PC-3 (cell line): ENCODE measurements around the gene RSU1. TPM values are rescaled to one million over a fixed set of nuclear protein-coding genes. Genes with fewer than 3 reads are reported as not detected.

Experiments used
- ATAC-seq: fragments of 200-7000 bp; cut with Tn5 transposase; 2 replicates; pipeline ENCODE4 v1.9.1; 2020; ENCODE audit warnings: mild to moderate bottlenecking, moderate library complexity
- BruUV-seq: library from RNA; stranded (reverse); fragments of 400-500 nt; replicated peaks from 2 replicates; lab custom pipeline; 2021; lab: Mats Ljungman, UMichigan
- CTCF ChIA-PET: fragments of 300-600 bp; sonication (Branson Sonifier 250); formaldehyde crosslinking; loops from one replicate; lab custom pipeline; 2022; ENCODE audit warnings: antibody characterized with exemption; lab: Charles Lee
- POLR2A ChIA-PET: fragments of 300-600 bp; sonication (Branson Sonifier 250); formaldehyde crosslinking; loops from one replicate; lab custom pipeline; 2022; ENCODE audit warnings: antibody characterized with exemption; ENCODE audit not compliant: unreplicated experiment; lab: Charles Lee
- DNase-seq: peaks from one replicate; pipeline ENCODE4 v3.0.0-alpha.2; 2015
- H2AFZ ChIP-seq: fragments of 300-600 bp; sonication (generic); 2 replicates; pipeline ENCODE4 v1.6.0; 2016; ENCODE audit warnings: antibody characterized with exemption, low read length
- H3F3A ChIP-seq: fragments of 300-600 bp; sonication (generic); one replicate; pipeline ENCODE4 v1.6.0; 2017; ENCODE audit warnings: antibody characterized with exemption, low read length, control low read depth, mild to moderate bottlenecking; ENCODE audit not compliant: unreplicated experiment
- H3K27ac ChIP-seq: fragments of 300-600 bp; sonication (generic); 2 replicates; pipeline ENCODE4 v1.5.1; 2016; ENCODE audit warnings: mild to moderate bottlenecking, low read length
- H3K27me3 ChIP-seq: fragments of 300-600 bp; sonication (generic); 2 replicates; pipeline ENCODE4 v1.6.1; 2016; ENCODE audit warnings: low read length, mixed read lengths
- H3K36me3 ChIP-seq: fragments of 300-600 bp; sonication (generic); 2 replicates; pipeline ENCODE4 v1.6.1; 2016; ENCODE audit warnings: low read depth, mixed run types, low read length, mixed read lengths
- H3K4me1 ChIP-seq: fragments of 300-600 bp; sonication (generic); 2 replicates; pipeline ENCODE4 v1.5.1; 2016; ENCODE audit warnings: low read length; ENCODE audit not compliant: insufficient read depth
- H3K4me2 ChIP-seq: fragments of 300-600 bp; sonication (generic); 2 replicates; pipeline ENCODE4 v1.6.0; 2016; ENCODE audit warnings: low read length
- H3K4me3 ChIP-seq: fragments of 300-600 bp; sonication (generic); 2 replicates; pipeline ENCODE4 v1.5.1; 2016; ENCODE audit warnings: mild to moderate bottlenecking, low read length, mixed read lengths
- H3K79me2 ChIP-seq: fragments of 300-600 bp; sonication (generic); 2 replicates; pipeline ENCODE4 v1.6.1; 2017; ENCODE audit warnings: low read length, mixed read lengths
- H3K9ac ChIP-seq: fragments of 300-600 bp; sonication (generic); 2 replicates; pipeline ENCODE4 v1.6.0; 2016; ENCODE audit warnings: mild to moderate bottlenecking, low read length
- H3K9me2 ChIP-seq: fragments of 300-600 bp; sonication (generic); replicated peaks from 2 replicates; pipeline ENCODE4 v1.6.1; 2016; ENCODE audit warnings: mixed run types, low read length, mixed read lengths
- H3K9me3 ChIP-seq: fragments of 300-600 bp; sonication (generic); 2 replicates; pipeline ENCODE4 v1.6.1; 2016; ENCODE audit warnings: low read length, mixed read lengths
- H4K20me1 ChIP-seq: fragments of 300-600 bp; sonication (generic); 2 replicates; pipeline ENCODE4 v1.6.1; 2016; ENCODE audit warnings: low read length, mixed read lengths
- CTCF ChIP-seq: fragments of 300-600 bp; sonication (generic); conservative IDR thresholded peaks from 2 replicates; pipeline ENCODE4 v1.5.1; 2017; ENCODE audit warnings: antibody characterized with exemption, low read depth, mild to moderate bottlenecking, low read length
- EZH2 ChIP-seq: fragments of 300-600 bp; sonication (generic); IDR thresholded peaks from one replicate; pipeline ENCODE4 v1.6.1; 2017; ENCODE audit warnings: antibody characterized with exemption, mild to moderate bottlenecking, low read length; ENCODE audit not compliant: unreplicated experiment
- EZH2phosphoT487 ChIP-seq: fragments of 300-600 bp; sonication (generic); IDR thresholded peaks from 2 replicates; pipeline ENCODE4 v1.6.1; 2018; ENCODE audit warnings: mild to moderate bottlenecking, antibody characterized with exemption, low read length, borderline replicate concordance
- intact Hi-C: fragments of 100-400 bp; cut with micrococcal nuclease; formaldehyde crosslinking; loops from 2 replicates; pipeline ENCODE4 v1.9.0; 2023
- total RNA-seq: library from RNA; depleted of rRNA; stranded (reverse); fragments of >200 nt; gene quantifications from 2 replicates; pipeline ENCODE4 v1.2.3, GENCODE V29; 2014

The RSU1 gene
- total RNA-seq, 1 experiment from 2014 or later: 21.2 TPM

- Histone ChIP-seq H3K27ac (no peak overlapping the region), H3K9me3 (no peaks in the 10 kb centered on the region), H3K36me3 (no peaks in the 10 kb centered on the region), H2AFZ (no peak overlapping the region), H3K9me2 (no peaks in the 10 kb centered on the region), H3F3A (no peaks in the 10 kb centered on the region), H3K9ac (no peak overlapping the region), H3K4me1 (no peaks in the 10 kb centered on the region), H3K4me2 (no peak overlapping the region), H3K4me3 (no peak overlapping the region), H4K20me1 (no peaks in the 10 kb centered on the region), H3K79me2 (no peaks in the 10 kb centered on the region), H3K27me3 (no peaks in the 10 kb centered on the region)
- CTCF ChIA-PET: no interaction called here
- DNase-seq (no peak), ATAC-seq (no peak)
- intact Hi-C loops: no loop called here
- POLR2A ChIA-PET: no interaction called here
- BruUV-seq: no TSS peak
- TF ChIP-seq CTCF (no peak), EZH2 (no peak), EZH2phosphoT487 (no peak)
Measured at GRCh38 chr10:16752099-16752498, 65.1 kb downstream of the RSU1 start.

- ChIA-PET POLR2A (no interaction called here), CTCF (no interaction called here)
- TF ChIP-seq EZH2: no peak
- TF ChIP-seq EZH2phosphoT487: no peak
- TF ChIP-seq CTCF: no peak
- no peak overlapping the region for H3K9ac ChIP-seq
- no peaks in the 10 kb centered on the region for H3K9me2 ChIP-seq
- H3K4me2 ChIP-seq: no peak overlapping the region
- no peaks in the 10 kb centered on the region for H4K20me1 ChIP-seq
- no peak overlapping the region for H3K27ac ChIP-seq
- no peak overlapping the region for H2AFZ ChIP-seq
- H3K36me3 ChIP-seq: no peaks in the 10 kb centered on the region
- H3K9me3 ChIP-seq: no peaks in the 10 kb centered on the region
- no peaks in the 10 kb centered on the region for H3K4me1 ChIP-seq
- intact Hi-C loops: no loop called here
- no peaks in the 10 kb centered on the region for H3F3A ChIP-seq
- no peaks in the 10 kb centered on the region for H3K27me3 ChIP-seq
- ATAC-seq (no peak), DNase-seq (no peak)
- BruUV-seq: no TSS peak
- no peak overlapping the region for H3K4me3 ChIP-seq
- no peaks in the 10 kb centered on the region for H3K79me2 ChIP-seq
Measured at GRCh38 chr10:16751244-16751643, 66.0 kb downstream of the RSU1 start.

- Histone ChIP-seq H3K9me2 (no peaks in the 10 kb centered on the region), H3K4me3 (no peak overlapping the region), H3K27ac (no peak overlapping the region), H3K4me1 (no peaks in the 10 kb centered on the region), H3K27me3 (no peaks in the 10 kb centered on the region), H3K9me3 (no peaks in the 10 kb centered on the region), H3K9ac (no peak overlapping the region), H4K20me1 (no peaks in the 10 kb centered on the region), H3K36me3 (no peaks in the 10 kb centered on the region), H3F3A (no peaks in the 10 kb centered on the region), H2AFZ (no peak overlapping the region), H3K79me2 (no peaks in the 10 kb centered on the region), H3K4me2 (no peak overlapping the region)
- ATAC-seq: no peak
- ChIA-PET CTCF (no interaction called here), POLR2A (no interaction called here)
- intact Hi-C loops: no loop called here
- BruUV-seq: no TSS peak
- DNase-seq: no peak
- TF ChIP-seq CTCF (no peak), EZH2 (no peak), EZH2phosphoT487 (no peak)
Measured at GRCh38 chr10:16750461-16750860, 66.8 kb downstream of the RSU1 start.
